A549 (cell line): Measurements from ENCODE around the gene HINT1. TPM values are rescaled to one million over a fixed set of nuclear protein-coding genes. Genes with fewer than 3 reads are reported as not detected.

Experiments
- ATAC-seq, 2 experiments: fragments of 200-7000 bp in 1 of 2; fragments of >200 bp in 1 of 2; cut with Nextera tagmentation in 1 of 2; cut with Tn5 transposase in 1 of 2; 3 replicates each; pipeline versions ENCODE4 v1.8.0 to v1.9.1; 2018 to 2020; ENCODE audit warnings: mild to moderate bottlenecking in 1 of 2, moderate library complexity in 1 of 2
- CTCF ChIA-PET: fragments of 300-600 bp; sonication (Branson Sonifier 250); formaldehyde crosslinking; extraction: SDS; loops from one replicate; lab custom pipeline; 2021; ENCODE audit warnings: antibody characterized with exemption, inconsistent platforms; lab: Yijun Ruan, JAX
- POLR2A ChIA-PET: fragments of 350-600 bp; formaldehyde crosslinking; extraction: SDS; loops from one replicate; lab custom pipeline; 2021; ENCODE audit warnings: antibody characterized with exemption, inconsistent platforms; lab: Yijun Ruan, JAX
- DNase-seq, 2 experiments: peaks; one replicate each; pipeline versions ENCODE4 v3.0.0 to v3.0.0-alpha.2; 2011 to 2016; ENCODE audit warnings: low read depth in 1 of 2, low spot score in 1 of 2
- FAIRE-seq: peaks from 2 replicates; lab custom pipeline; 2011; peaks lifted over from hg19 to GRCh38; lab: Jason Lieb, UNC
- H3K27ac ChIP-seq, 2 experiments: fragments of >200 bp; sonication (Bioruptor Twin); formaldehyde crosslinking; 3 replicates each; pipeline ENCODE4 v1.5.1; 2016 to 2017
- H3K4me1 ChIP-seq: fragments of >200 bp; sonication (Bioruptor Twin); formaldehyde crosslinking; 3 replicates; pipeline ENCODE4 v1.6.1; 2016
- H3K4me2 ChIP-seq: fragments of >200 bp; sonication (Bioruptor Twin); formaldehyde crosslinking; 3 replicates; pipeline ENCODE4 v1.6.1; 2016
- H3K4me3 ChIP-seq: fragments of >200 bp; sonication (Bioruptor Twin); formaldehyde crosslinking; 3 replicates; pipeline ENCODE4 v1.5.1; 2016
- H3K9me3 ChIP-seq: fragments of >200 bp; sonication (Bioruptor Twin); formaldehyde crosslinking; 3 replicates; pipeline ENCODE4 v1.6.1; 2016
- BHLHE40 ChIP-seq: IDR thresholded peaks from 2 replicates; pipeline ENCODE4 v1.6.1; 2012; ENCODE audit warnings: low read depth, low read length, inconsistent platforms
- CBX2 ChIP-seq: fragments of 200-600 bp; sonication (generic); IDR thresholded peaks from 2 replicates; pipeline ENCODE4 v1.6.1; 2016; ENCODE audit warnings: low read depth, mild to moderate bottlenecking, borderline replicate concordance
- CEBPB ChIP-seq, 2 experiments: fragments of >200 bp in 1 of 2; sonication (Bioruptor Twin) in 1 of 2; formaldehyde crosslinking in 1 of 2; IDR thresholded peaks; 2 replicates each; pipeline ENCODE4 v1.6.1; 2012 to 2016
- CHD4 ChIP-seq: fragments of 200-600 bp; sonication (generic); IDR thresholded peaks from 2 replicates; pipeline ENCODE4 v1.6.1; 2016; ENCODE audit warnings: antibody characterized with exemption, mild to moderate bottlenecking, borderline replicate concordance
- EHMT2 ChIP-seq: fragments of 200-600 bp; sonication (generic); IDR thresholded peaks from 2 replicates; pipeline ENCODE4 v1.6.1; 2016; ENCODE audit warnings: antibody characterized with exemption, low read depth, mild to moderate bottlenecking, moderate library complexity
- EP300 ChIP-seq, 2 experiments: fragments of >200 bp; sonication (Bioruptor Twin); formaldehyde crosslinking; IDR thresholded peaks; 2 replicates in 1 of 2; 3 replicates in 1 of 2; pipeline ENCODE4 v1.6.1; 2016 to 2017
- FOXS1 ChIP-seq: fragments of 250-450 bp; sonication (Bioruptor Pico); IDR thresholded peaks from 2 replicates; pipeline ENCODE4 v1.5.0; 2020; ENCODE audit warnings: mild to moderate bottlenecking, moderate library complexity
- GATA3 ChIP-seq: IDR thresholded peaks from 2 replicates; pipeline ENCODE4 v1.6.1; 2012; ENCODE audit warnings: borderline replicate concordance
- HOXA7 ChIP-seq: fragments of 250-450 bp; sonication (Bioruptor Pico); IDR thresholded peaks from 2 replicates; pipeline ENCODE4 v1.5.0; 2020; ENCODE audit warnings: mild to moderate bottlenecking, moderate library complexity
- MAFK ChIP-seq: fragments of 450-650 bp; IDR thresholded peaks from 2 replicates; pipeline ENCODE4 v1.6.1; 2014; ENCODE audit not compliant: partially characterized antibody
- NR3C1 ChIP-seq: fragments of >200 bp; sonication (Bioruptor Twin); formaldehyde crosslinking; IDR thresholded peaks from 3 replicates; pipeline ENCODE4 v1.6.1; 2017
- PBX3 ChIP-seq: IDR thresholded peaks from 2 replicates; pipeline ENCODE4 v1.6.1; 2012
- RARB ChIP-seq: fragments of 250-450 bp; sonication (Bioruptor Pico); IDR thresholded peaks from 2 replicates; pipeline ENCODE4 v1.8.0; 2021; ENCODE audit warnings: mild to moderate bottlenecking, moderate library complexity
- REST ChIP-seq: fragments of 200-600 bp; sonication (generic); IDR thresholded peaks from 2 replicates; pipeline ENCODE4 v1.6.1; 2016; ENCODE audit warnings: antibody characterized with exemption, mild to moderate bottlenecking, moderate library complexity
- RFX5 ChIP-seq: fragments of 450-650 bp; IDR thresholded peaks from 2 replicates; pipeline ENCODE4 v1.7.1; 2014; ENCODE audit warnings: antibody characterized with exemption, mild to moderate bottlenecking, moderate library complexity
- TFCP2L1 ChIP-seq: fragments of 250-450 bp; sonication (Bioruptor Pico); IDR thresholded peaks from 2 replicates; pipeline ENCODE4 v1.5.0; 2021; ENCODE audit warnings: mild to moderate bottlenecking
- TP53 ChIP-seq: fragments of 250-450 bp; sonication (Bioruptor Pico); IDR thresholded peaks from 2 replicates; pipeline ENCODE4 v1.5.0; 2021; ENCODE audit warnings: mild to moderate bottlenecking, moderate library complexity
- ZFP36 ChIP-seq: fragments of 450-650 bp; IDR thresholded peaks from 2 replicates; pipeline ENCODE4 v1.6.1; 2014; ENCODE audit warnings: borderline replicate concordance; ENCODE audit not compliant: partially characterized antibody
- WGBS: methylation state at CpG from one replicate; pipeline ENCODE4 v1.1.6; 2017; ENCODE audit errors: missing lambda C conversion rate; 5-methylcytosine and 5-hydroxymethylcytosine counted together
- polyA plus RNA-seq, 4 experiments: library from polyadenylated mRNA; depleted of rRNA in 3 of 4; stranded (reverse); fragments of >200 nt; fragmentation: RNase III in 1 of 4; extraction: RNeasy Plus Mini Kit Qiagen cat#74134 plus additional on column Dnase treatment in 1 of 4; gene quantifications; 2 replicates in 3 of 4; 3 replicates in 1 of 4; pipeline ENCODE4 v1.2.3, GENCODE V29; 2011 to 2017
- TF ChIP-seq, protein P1 (sequence below): fragments of 150-350 bp; IDR thresholded peaks from 2 replicates; pipeline ENCODE4 v1.6.1; 2014; ENCODE audit warnings: low read depth, mild to moderate bottlenecking, low read length

HINT1 gene
- polyA plus RNA-seq, 2 of the 4 experiments (the other 2 are of a cell fraction): 806 to 1,252 TPM

DNA sequence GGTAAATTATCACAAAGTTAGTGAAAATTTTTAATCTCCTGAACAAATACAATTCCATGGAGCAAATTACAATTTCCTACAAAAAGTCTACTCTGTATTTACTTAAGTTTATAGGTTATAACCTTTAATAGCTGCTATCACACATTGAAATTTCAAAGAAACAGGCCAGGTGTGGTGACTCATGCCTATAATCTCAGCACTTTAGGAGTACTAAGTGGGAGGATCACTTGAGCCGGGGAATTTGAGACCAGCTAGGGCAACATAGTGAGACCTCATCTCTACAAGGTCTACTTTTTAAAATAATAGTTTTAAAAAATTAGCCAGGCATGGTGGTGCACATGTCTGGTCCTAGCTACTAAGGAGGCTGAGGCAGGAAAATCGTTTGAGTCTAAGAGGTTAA is 50.3 kb downstream of the HINT1 start:
- Histone ChIP-seq H3K4me1 (no peaks in the 10 kb centered on the region), H3K4me2 (no peak overlapping the region), H3K27ac (no peak overlapping the region), H3K4me3 (no peak overlapping the region), H3K9me3 (no peaks in the 10 kb centered on the region)
- DNase-seq: no peak
- 21% methylated on average over 2 of the region's 2 CpGs for WGBS
- 0 out of 6 replicates have a peak, but pooled peaks of 1 of the 2 experiments have one; percentile 19 for ATAC-seq
- POLR2A ChIA-PET: no interaction called here
- CTCF ChIA-PET: interaction anchor here (0.6 kb wide), 1 partner anchor 222 kb away, joined by 3 read pairs; no protein-coding TSS in a partner anchor
- TF ChIP-seq FOXS1 (CRISPR knock-in tag) (no peak), GATA3 (no peak), RFX5 (no peak), ZFP36 (no peak), PBX3 (no peak), CEBPB (IDR thresholded peaks at IDR 0.05) (no peak), HOXA7 (CRISPR knock-in tag) (no peak), BHLHE40 (no peak), TP53 (CRISPR knock-in tag) (no peak), CBX2 (no peak), RARB (CRISPR knock-in tag) (no peak), REST (no peak), CHD4 (no peak), EP300 (IDR thresholded peaks at IDR 0.05) (no peak)
- TF ChIP-seq, protein P1, sequence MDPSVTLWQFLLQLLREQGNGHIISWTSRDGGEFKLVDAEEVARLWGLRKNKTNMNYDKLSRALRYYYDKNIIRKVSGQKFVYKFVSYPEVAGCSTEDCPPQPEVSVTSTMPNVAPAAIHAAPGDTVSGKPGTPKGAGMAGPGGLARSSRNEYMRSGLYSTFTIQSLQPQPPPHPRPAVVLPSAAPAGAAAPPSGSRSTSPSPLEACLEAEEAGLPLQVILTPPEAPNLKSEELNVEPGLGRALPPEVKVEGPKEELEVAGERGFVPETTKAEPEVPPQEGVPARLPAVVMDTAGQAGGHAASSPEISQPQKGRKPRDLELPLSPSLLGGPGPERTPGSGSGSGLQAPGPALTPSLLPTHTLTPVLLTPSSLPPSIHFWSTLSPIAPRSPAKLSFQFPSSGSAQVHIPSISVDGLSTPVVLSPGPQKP: no peak
- no peak for FAIRE-seq

GRCh38 chr5:131112424-131112823 is 52.6 kb downstream of the HINT1 start:
- H3K4me2 ChIP-seq: no peak overlapping the region
- no peak overlapping the region for H3K4me3 ChIP-seq
- TF ChIP-seq TFCP2L1: no peak
- no peak for TF ChIP-seq MAFK
- no peak for TF ChIP-seq NR3C1
- TF ChIP-seq CEBPB (IDR thresholded peaks at IDR 0.05): no peak
- no peak for TF ChIP-seq EHMT2
- TF ChIP-seq RARB (CRISPR knock-in tag): no peak
- no peak for TF ChIP-seq PBX3
- ChIA-PET CTCF (interaction anchor here (0.9 to 1.5 kb wide), 4 partner anchors 15 to 1341 kb away, joined by 3 to 4 read pairs (median 3); no protein-coding TSS in a partner anchor), POLR2A (no interaction called here)
- H3K9me3 ChIP-seq: no peaks in the 10 kb centered on the region
- WGBS: 64% methylated on average over 13 of the region's 13 CpGs
- FAIRE-seq (no peak), DNase-seq (no peak), ATAC-seq (0 out of 6 replicates have a peak, but pooled peaks of 1 of the 2 experiments have one; percentile 24)
- no peaks in the 10 kb centered on the region for H3K4me1 ChIP-seq
- no peak overlapping the region for H3K27ac ChIP-seq
